GM12878 (cell line): Measurements from ENCODE around the gene SPIRE1. TPM values are rescaled to one million over a fixed set of nuclear protein-coding genes. Genes with fewer than 3 reads are reported as not detected.

Source experiments
- ATAC-seq: fragments of 200-7000 bp; cut with Tn5 transposase; 3 replicates; pipeline ENCODE4 v1.9.1; 2020; ENCODE audit warnings: mild to moderate bottlenecking, moderate library complexity
- BruUV-seq: library from RNA; stranded (reverse); fragments of 400-500 nt; replicated peaks from 2 replicates; lab custom pipeline; 2021; lab: Mats Ljungman, UMichigan
- CTCF ChIA-PET: fragments of 300-600 bp; sonication (Branson Sonifier 250); formaldehyde crosslinking; extraction: SDS; loops from one replicate; lab custom pipeline; 2021; ENCODE audit warnings: inconsistent platforms; lab: Yijun Ruan, JAX
- POLR2A ChIA-PET: fragments of 350-600 bp; formaldehyde crosslinking; extraction: SDS; loops from one replicate; lab custom pipeline; 2021; ENCODE audit warnings: inconsistent platforms; lab: Charles Lee
- RAD21 ChIA-PET: fragments of 300-600 bp; sonication (Branson Sonifier 250); formaldehyde crosslinking; loops from one replicate; lab custom pipeline; 2023; ENCODE audit warnings: antibody characterized with exemption; ENCODE audit not compliant: unreplicated experiment; lab: Charles Lee
- SMC1A ChIA-PET: fragments of 300-600 bp; sonication (Branson Sonifier 250); formaldehyde crosslinking; loops from one replicate; lab custom pipeline; 2023; ENCODE audit not compliant: unreplicated experiment, uncharacterized antibody; lab: Charles Lee
- DNase-seq: peaks from one replicate; pipeline ENCODE4 v3.0.0-alpha.2; 2011; ENCODE audit warnings: low read depth, low spot score
- FAIRE-seq: peaks from 3 replicates; lab custom pipeline; 2011; peaks lifted over from hg19 to GRCh38; lab: Jason Lieb, UNC
- H2AFZ ChIP-seq: 2 replicates; pipeline ENCODE4 v1.6.0; 2011; ENCODE audit warnings: low read depth, low read length, control low read depth; ENCODE audit not compliant: control insufficient read depth
- H3K27ac ChIP-seq: 2 replicates; pipeline ENCODE4 v1.5.1; 2011; ENCODE audit warnings: control low read depth; ENCODE audit not compliant: control insufficient read depth, insufficient read depth
- H3K27me3 ChIP-seq, 2 experiments: replicated peaks in 1 of 2; 2 replicates each; pipeline versions ENCODE4 v1.6.0 to v1.6.1; 2011; ENCODE audit warnings: low read length in 1 of 2; ENCODE audit not compliant: control insufficient read depth in 2 of 2, insufficient read depth in 2 of 2
- H3K36me3 ChIP-seq, 2 experiments: 2 replicates each; pipeline ENCODE4 v1.5.1; 2011; ENCODE audit warnings: low read length in 1 of 2; ENCODE audit not compliant: control insufficient read depth in 2 of 2, insufficient read depth in 2 of 2
- H3K4me1 ChIP-seq: 2 replicates; pipeline ENCODE4 v1.6.1; 2011; ENCODE audit warnings: mild to moderate bottlenecking, low read length, moderate library complexity, mixed read lengths; ENCODE audit not compliant: control insufficient read depth, insufficient read depth
- H3K4me2 ChIP-seq: 2 replicates; pipeline ENCODE4 v1.6.0; 2011; ENCODE audit warnings: control low read depth; ENCODE audit not compliant: control insufficient read depth, insufficient read depth
- H3K4me3 ChIP-seq: fragments of 200-600 bp; sonication (generic); 2 replicates; pipeline ENCODE4 v1.5.1; 2016
- H3K79me2 ChIP-seq: 2 replicates; pipeline ENCODE4 v1.6.0; 2011; ENCODE audit warnings: low read length; ENCODE audit not compliant: control insufficient read depth, insufficient read depth
- H3K9ac ChIP-seq: 2 replicates; pipeline ENCODE4 v1.8.0; 2011; ENCODE audit warnings: low read length, control low read depth, mixed read lengths; ENCODE audit not compliant: control insufficient read depth, insufficient read depth
- H3K9me3 ChIP-seq: replicated peaks from 3 replicates; pipeline ENCODE4 v1.5.1; 2011; ENCODE audit warnings: mild to moderate bottlenecking, low read length; ENCODE audit not compliant: control insufficient read depth, insufficient read depth
- H4K20me1 ChIP-seq: 2 replicates; pipeline ENCODE4 v1.6.0; 2011; ENCODE audit not compliant: control insufficient read depth, insufficient read depth
- BHLHE40 ChIP-seq, 2 experiments: fragments of 450-650 bp in 1 of 2; IDR thresholded peaks; 2 replicates each; pipeline ENCODE4 v1.6.1; 2011 to 2017; ENCODE audit warnings: low read depth in 2 of 2, borderline replicate concordance in 1 of 2, improper control_type of control experiment in 1 of 2, low read length in 1 of 2, mild to moderate bottlenecking in 1 of 2
- ESRRA ChIP-seq: IDR thresholded peaks from 2 replicates; pipeline ENCODE4 v1.6.1; 2012; ENCODE audit warnings: mild to moderate bottlenecking, low read length, improper control_type of control experiment
- IRF5 ChIP-seq: fragments of 450-650 bp; IDR thresholded peaks from 2 replicates; pipeline ENCODE4 v1.6.1; 2017; ENCODE audit warnings: borderline replicate concordance
- NFXL1 ChIP-seq: fragments of 450-650 bp; IDR thresholded peaks from 2 replicates; pipeline ENCODE4 v1.6.1; 2017; ENCODE audit warnings: antibody characterized with exemption, mild to moderate bottlenecking, borderline replicate concordance
- NR2F1 ChIP-seq: fragments of 450-650 bp; conservative IDR thresholded peaks from 2 replicates; pipeline ENCODE4 v1.6.1; 2017; ENCODE audit warnings: mild to moderate bottlenecking
- PAX8 ChIP-seq: fragments of 450-650 bp; IDR thresholded peaks from 2 replicates; pipeline ENCODE4 v1.6.1; 2017; ENCODE audit warnings: mild to moderate bottlenecking, moderate library complexity
- POU2F2 ChIP-seq: IDR thresholded peaks from 3 replicates; pipeline ENCODE4 v1.6.1; 2011; ENCODE audit warnings: low read depth, mild to moderate bottlenecking, low read length, borderline replicate concordance
- PRDM15 ChIP-seq: fragments of 450-650 bp; formaldehyde crosslinking; IDR thresholded peaks from 2 replicates; pipeline ENCODE4 v1.4.0; 2020; ENCODE audit warnings: mild to moderate bottlenecking, moderate library complexity
- RCOR1 ChIP-seq: conservative IDR thresholded peaks from 2 replicates; pipeline ENCODE4 v1.6.1; 2012; ENCODE audit warnings: low read depth, low read length, improper control_type of control experiment
- SMAD5 ChIP-seq: IDR thresholded peaks from 2 replicates; pipeline ENCODE4 v1.6.1; 2016; ENCODE audit warnings: antibody characterized with exemption, low read depth
- SREBF1 ChIP-seq: IDR thresholded peaks from 2 replicates; pipeline ENCODE4 v1.6.1; 2012; ENCODE audit warnings: mild to moderate bottlenecking, low read length
- STAT3 ChIP-seq: IDR thresholded peaks from 2 replicates; pipeline ENCODE4 v1.6.1; 2011; ENCODE audit warnings: low read depth, low read length, improper control_type of control experiment
- TARDBP ChIP-seq: IDR thresholded peaks from 2 replicates; pipeline ENCODE4 v1.6.1; 2016; ENCODE audit warnings: borderline replicate concordance
- TBL1XR1 ChIP-seq: IDR thresholded peaks from 2 replicates; pipeline ENCODE4 v1.6.1; 2012; ENCODE audit warnings: low read depth, low read length, improper control_type of control experiment
- WGBS: methylation state at CpG from one replicate; pipeline ENCODE4 v1.1.6; 2016; ENCODE audit warnings: low lambda C conversion rate; ENCODE audit not compliant: insufficient replicate concordance, insufficient coverage; ENCODE audit errors: missing lambda C conversion rate; 5-methylcytosine and 5-hydroxymethylcytosine counted together
- in situ Hi-C: fragments of 300-500 bp; cut with MboI; formaldehyde crosslinking; loops from 9 replicates; pipeline ENCODE4 v1.14.3; 2018; ENCODE audit warnings: mixed read lengths
- intact Hi-C: fragments of 100-400 bp; cut with micrococcal nuclease; formaldehyde crosslinking; loops from one replicate; pipeline ENCODE4 v1.14.2; 2022; ENCODE audit not compliant: unreplicated experiment
- polyA plus RNA-seq, 11 experiments: library from polyadenylated mRNA; depleted of rRNA in 4 of 11; unstranded in 6 of 11; stranded (reverse) in 5 of 11; fragments of >200 nt; fragmentation: Nextera tagmentation in 4 of 11; fragmentation: Illumina TruSeq in 1 of 11; extraction: Ambion mirVana in 4 of 11; extraction: Trizol in 1 of 11; gene quantifications; 1 replicate in 1 of 11; 2 replicates in 10 of 11; pipeline versions ENCODE4 v1.2.1 to v1.2.3, GENCODE V29; 2011 to 2016; ENCODE audit warnings: inconsistent platforms in 2 of 11, missing spikeins in 2 of 11, low read depth in 1 of 11
- total RNA-seq, 4 experiments: library from RNA; depleted of rRNA in 3 of 4; stranded (reverse); fragments of >200 nt in 3 of 4; fragmentation: Illumina TruSeq in 1 of 4; extraction: Trizol in 1 of 4; gene quantifications; 2 replicates each; pipeline versions ENCODE4 v1.2.1 to v1.2.3, GENCODE V29; 2013 to 2021
- TF ChIP-seq, protein P1 (sequence below): IDR thresholded peaks from 2 replicates; pipeline ENCODE4 v1.6.1; 2011; ENCODE audit warnings: mild to moderate bottlenecking, low read depth, low read length, moderate library complexity; ENCODE audit not compliant: insufficient replicate concordance
- TF ChIP-seq, protein P2 (sequence below): fragments of 450-650 bp; conservative IDR thresholded peaks from 2 replicates; pipeline ENCODE4 v1.6.1; 2017; ENCODE audit warnings: mild to moderate bottlenecking, moderate library complexity

Gene SPIRE1
- total and polyA plus RNA-seq, 10 of the 15 experiments (the other 5 are each of a cell fraction or from before 2014, with no cell fraction given): 0.18 to 9.2 (median 4.3) TPM

GRCh38 chr18:12571630-12572029 is 86.3 kb downstream of the SPIRE1 start:
- DNase-seq (no peak), FAIRE-seq (no peak), ATAC-seq (no peak)
- Histone ChIP-seq H3K9me3 (no peaks in the 10 kb centered on the region), H3K27ac (no peak overlapping the region), H2AFZ (no peak overlapping the region), H4K20me1 (no peaks in the 10 kb centered on the region), H3K27me3 (no peaks in the 10 kb centered on the region), H3K4me2 (no peak overlapping the region), H3K9ac (no peak overlapping the region), H3K4me3 (no peak overlapping the region), H3K4me1 (no peaks in the 10 kb centered on the region), H3K36me3 (no peaks in the 10 kb centered on the region), H3K79me2 (no peaks in the 10 kb centered on the region)
- no TSS peak for BruUV-seq
- CTCF ChIA-PET: no interaction called here
- 42% methylated on average over 2 of the region's 2 CpGs for WGBS
- TF ChIP-seq POU2F2 (no peak), PAX8 (no peak), STAT3 (no peak), NFXL1 (no peak), ESRRA (no peak), RCOR1 (no peak), TBL1XR1 (no peak), BHLHE40 (IDR thresholded peaks at IDR 0.05; ENCODE audit: borderline replicate concordance in 1 of 2, low read depth in 2 of 2, low read length in 1 of 2) (no peak), TARDBP (no peak), SMAD5 (no peak), SREBF1 (no peak), NR2F1 (no peak), PRDM15 (CRISPR knock-in tag) (no peak), IRF5 (no peak)
- TF ChIP-seq, protein P1, sequence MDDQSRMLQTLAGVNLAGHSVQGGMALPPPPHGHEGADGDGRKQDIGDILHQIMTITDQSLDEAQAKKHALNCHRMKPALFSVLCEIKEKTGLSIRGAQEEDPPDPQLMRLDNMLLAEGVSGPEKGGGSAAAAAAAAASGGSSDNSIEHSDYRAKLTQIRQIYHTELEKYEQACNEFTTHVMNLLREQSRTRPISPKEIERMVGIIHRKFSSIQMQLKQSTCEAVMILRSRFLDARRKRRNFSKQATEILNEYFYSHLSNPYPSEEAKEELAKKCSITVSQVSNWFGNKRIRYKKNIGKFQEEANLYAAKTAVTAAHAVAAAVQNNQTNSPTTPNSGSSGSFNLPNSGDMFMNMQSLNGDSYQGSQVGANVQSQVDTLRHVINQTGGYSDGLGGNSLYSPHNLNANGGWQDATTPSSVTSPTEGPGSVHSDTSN: no peak
- TF ChIP-seq, protein P2, sequence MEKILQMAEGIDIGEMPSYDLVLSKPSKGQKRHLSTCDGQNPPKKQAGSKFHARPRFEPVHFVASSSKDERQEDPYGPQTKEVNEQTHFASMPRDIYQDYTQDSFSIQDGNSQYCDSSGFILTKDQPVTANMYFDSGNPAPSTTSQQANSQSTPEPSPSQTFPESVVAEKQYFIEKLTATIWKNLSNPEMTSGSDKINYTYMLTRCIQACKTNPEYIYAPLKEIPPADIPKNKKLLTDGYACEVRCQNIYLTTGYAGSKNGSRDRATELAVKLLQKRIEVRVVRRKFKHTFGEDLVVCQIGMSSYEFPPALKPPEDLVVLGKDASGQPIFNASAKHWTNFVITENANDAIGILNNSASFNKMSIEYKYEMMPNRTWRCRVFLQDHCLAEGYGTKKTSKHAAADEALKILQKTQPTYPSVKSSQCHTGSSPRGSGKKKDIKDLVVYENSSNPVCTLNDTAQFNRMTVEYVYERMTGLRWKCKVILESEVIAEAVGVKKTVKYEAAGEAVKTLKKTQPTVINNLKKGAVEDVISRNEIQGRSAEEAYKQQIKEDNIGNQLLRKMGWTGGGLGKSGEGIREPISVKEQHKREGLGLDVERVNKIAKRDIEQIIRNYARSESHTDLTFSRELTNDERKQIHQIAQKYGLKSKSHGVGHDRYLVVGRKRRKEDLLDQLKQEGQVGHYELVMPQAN: no peak
- SMC1A ChIA-PET: no interaction called here
- in situ Hi-C loops (no loop called here), intact Hi-C loops (no loop called here)
- POLR2A ChIA-PET: no interaction called here
- RAD21 ChIA-PET: no interaction called here
